Keratinocyte (primary cell): ENCODE results near the gene NOD1.

Source experiments
- CTCF ChIP-seq, 3 experiments: IDR thresholded peaks in 1 of 3; conservative IDR thresholded peaks in 1 of 3; optimal IDR thresholded peaks in 1 of 3; 2 replicates in 2 of 3; 3 replicates in 1 of 3; pipeline versions ENCODE3 to v1.5.1; 2011; ENCODE audit warnings: low read length in 3 of 3, mild to moderate bottlenecking in 3 of 3, moderate library complexity in 2 of 3, control low read depth in 1 of 3, inconsistent platforms in 1 of 3; ENCODE audit not compliant: insufficient read depth in 2 of 3; ENCODE audit errors: extremely low read depth in 1 of 3
- EZH2 ChIP-seq: IDR thresholded peaks from one replicate; pipeline ENCODE4 v1.6.1; 2012; ENCODE audit warnings: inconsistent platforms, mild to moderate bottlenecking, low read length, moderate library complexity

GRCh38 chr7:30422922-30423321 is 55.7 kb downstream of the NOD1 start:
- no peak for TF ChIP-seq CTCF (optimal IDR thresholded peaks at IDR 0.05 in 1 of 3, IDR thresholded peaks at IDR 0.05 in 1 of 3, conservative IDR thresholded peaks at IDR 0.05 in 1 of 3; ENCODE audit: extremely low read depth in 1 of 3, insufficient read depth in 2 of 3, low read length in 3 of 3)
- TF ChIP-seq EZH2: no peak
